Endodermal cell (in vitro differentiated cells): ENCODE results near the gene KLF16. TPM values are rescaled to one million over a fixed set of nuclear protein-coding genes. Genes with fewer than 3 reads are reported as not detected.

Source experiments
- DNase-seq: peaks from one replicate; pipeline ENCODE4 v3.0.0-alpha.2; 2017
- H3K27ac ChIP-seq: 2 replicates; pipeline ENCODE4 v1.5.1; 2013; ENCODE audit warnings: mild to moderate bottlenecking, low read depth, low read length, moderate library complexity
- H3K27me3 ChIP-seq: 2 replicates; pipeline ENCODE4 v1.6.1; 2013; ENCODE audit warnings: mild to moderate bottlenecking, low read length, moderate library complexity; ENCODE audit not compliant: insufficient read depth, control insufficient read depth, poor library complexity, severe bottlenecking
- H3K36me3 ChIP-seq: 2 replicates; pipeline ENCODE4 v1.7.0; 2013; ENCODE audit warnings: mild to moderate bottlenecking, low read length, moderate library complexity; ENCODE audit not compliant: control insufficient read depth, insufficient read depth
- H3K4me1 ChIP-seq: one replicate; pipeline ENCODE4 v1.7.0; 2013; ENCODE audit warnings: low read length; ENCODE audit not compliant: control insufficient read depth, insufficient read depth
- H3K4me3 ChIP-seq: 2 replicates; pipeline ENCODE4 v1.5.1; 2013; ENCODE audit warnings: mild to moderate bottlenecking, low read length, moderate library complexity
- H3K9ac ChIP-seq: 2 replicates; pipeline ENCODE4 v1.6.1; 2013; ENCODE audit warnings: mild to moderate bottlenecking, low read length, moderate library complexity; ENCODE audit not compliant: poor library complexity, severe bottlenecking; ENCODE audit errors: extremely low read depth
- H3K9me3 ChIP-seq: 2 replicates; pipeline ENCODE4 v1.6.1; 2013; ENCODE audit warnings: mild to moderate bottlenecking, low read length, moderate library complexity; ENCODE audit not compliant: control insufficient read depth
- H3K27ac Mint-ChIP-seq: 2 replicates; pipeline ENCODE4 v1.8.0; 2020; ENCODE audit warnings: mixed read lengths
- H3K27me3 Mint-ChIP-seq: 2 replicates; pipeline ENCODE4 v1.8.0; 2021; ENCODE audit warnings: mild to moderate bottlenecking, mixed read lengths; ENCODE audit not compliant: insufficient read depth
- H3K36me3 Mint-ChIP-seq: 2 replicates; pipeline ENCODE4 v1.8.0; 2020; ENCODE audit warnings: low read depth, mixed read lengths
- H3K4me1 Mint-ChIP-seq: 2 replicates; pipeline ENCODE4 v1.8.0; 2020; ENCODE audit warnings: mixed read lengths
- H3K4me3 Mint-ChIP-seq: 2 replicates; pipeline ENCODE4 v1.8.0; 2020; ENCODE audit warnings: mild to moderate bottlenecking, moderate library complexity, mixed read lengths
- H3K9me3 Mint-ChIP-seq: 2 replicates; pipeline ENCODE4 v1.8.0; 2020; ENCODE audit warnings: mild to moderate bottlenecking, mixed read lengths
- CTCF ChIP-seq: fragments of 200-600 bp; sonication (generic); conservative IDR thresholded peaks from 2 replicates; pipeline ENCODE4 v1.5.0; 2021; ENCODE audit warnings: antibody characterized with exemption, mild to moderate bottlenecking
- WGBS, 2 experiments: methylation state at CpG; one replicate each; pipeline versions ENCODE4 v1.1.5 to v1.1.7; 2013; ENCODE audit warnings: missing lambda C conversion rate in 2 of 2, mixed read lengths in 1 of 2; ENCODE audit not compliant: insufficient coverage in 1 of 2, insufficient read length in 1 of 2; 5-methylcytosine and 5-hydroxymethylcytosine counted together
- total RNA-seq, 2 donors: library from RNA; stranded (reverse); fragmentation: NEBNext Ultra II Directional in 1 of 2; extraction: Animal tissue kit (Norgen Biotek cat#: 25700) in 1 of 2; gene quantifications; 2 replicates in 1 of 2; 3 replicates in 1 of 2; pipeline ENCODE4 v1.2.1, GENCODE V29; 2021

KLF16 gene
- total RNA-seq, 2 donors from 2014 or later = 39.0 to 42.9 TPM

DNA sequence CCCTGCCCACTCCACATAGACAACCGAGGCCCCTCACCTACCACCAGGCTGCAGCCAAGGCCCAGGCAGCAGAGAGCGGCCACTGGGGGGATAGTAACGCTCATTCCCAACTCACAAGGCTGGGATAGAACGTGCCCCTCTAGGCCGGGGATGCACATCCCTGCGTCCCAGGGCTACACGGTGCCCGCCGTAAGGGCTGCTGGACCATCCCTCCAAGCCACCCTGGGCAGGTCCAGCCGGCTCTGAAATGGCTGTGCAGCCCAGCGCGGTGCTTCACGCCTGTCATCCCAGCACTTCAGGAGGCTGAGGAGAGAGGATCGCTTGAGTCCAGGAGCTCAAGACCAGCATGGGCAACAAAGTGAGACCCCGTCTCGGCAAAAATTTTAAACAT is 18.3 kb downstream of the KLF16 start:
- WGBS, 2 experiments = 92 to 97% methylated on average over 14 to 16 of the region's 16 CpGs
- no peak for DNase-seq
- Mint-ChIP-seq H3K9me3 (no peaks in the 10 kb centered on the region), H3K27ac (no peak overlapping the region), H3K36me3 (peaks cover 1% of the 10 kb centered on the region), H3K4me3 (no peak overlapping the region), H3K27me3 (no peaks in the 10 kb centered on the region), H3K4me1 (peaks cover 10% of the 10 kb centered on the region)
- TF ChIP-seq CTCF = no peak
- Histone ChIP-seq H3K4me3 (no peak overlapping the region), H3K27me3 (no peaks in the 10 kb centered on the region), H3K27ac (no peak overlapping the region), H3K9ac (no peak overlapping the region), H3K4me1 (peaks cover 3% of the 10 kb centered on the region), H3K9me3 (no peaks in the 10 kb centered on the region), H3K36me3 (peaks cover 3% of the 10 kb centered on the region)

DNA sequence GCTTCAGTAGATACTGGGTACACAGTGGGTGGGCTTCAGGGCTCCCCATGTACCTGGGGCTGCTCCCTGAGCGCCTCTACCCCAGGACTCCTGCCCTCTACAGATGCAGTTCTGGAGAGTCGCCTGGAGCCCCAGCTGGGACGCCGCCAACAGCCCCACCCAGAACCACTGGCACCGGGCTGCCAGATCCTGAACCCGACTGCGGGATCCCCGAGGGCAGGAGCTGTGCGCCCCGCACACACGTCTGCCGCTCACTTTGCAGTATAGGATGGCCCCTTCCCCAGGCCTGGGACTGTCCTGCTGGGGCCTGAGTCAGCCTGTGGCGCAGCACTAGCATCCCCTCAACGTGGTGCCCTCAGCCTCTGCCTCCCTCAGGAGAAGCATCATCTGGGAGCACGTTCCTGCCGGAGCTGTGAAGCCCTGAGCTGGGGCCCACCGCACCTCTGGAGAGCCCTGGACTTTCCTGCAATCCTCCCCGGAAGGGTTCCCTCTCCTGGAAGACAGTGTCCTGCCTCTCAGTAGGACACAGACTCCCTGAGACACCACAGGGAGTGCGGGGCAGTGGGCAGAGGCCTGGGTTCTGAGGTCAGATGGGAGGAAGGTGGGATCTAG is 18.8 kb downstream of the KLF16 start:
- Mint-ChIP-seq H3K9me3 (no peaks in the 10 kb centered on the region), H3K4me1 (peaks cover 10% of the 10 kb centered on the region), H3K36me3 (peaks cover 1% of the 10 kb centered on the region), H3K27me3 (no peaks in the 10 kb centered on the region), H3K4me3 (no peak overlapping the region), H3K27ac (no peak overlapping the region)
- no peak overlapping the region for H3K4me3 ChIP-seq
- TF ChIP-seq CTCF = no peak
- H3K27ac ChIP-seq = no peak overlapping the region
- WGBS, 2 experiments = 95 to 96% methylated on average over 13 to 18 of the region's 19 CpGs
- H3K4me1 ChIP-seq = peaks cover 3% of the 10 kb centered on the region
- H3K27me3 ChIP-seq = no peaks in the 10 kb centered on the region
- no peak overlapping the region for H3K9ac ChIP-seq
- peaks cover 8% of the 10 kb centered on the region for H3K36me3 ChIP-seq
- no peaks in the 10 kb centered on the region for H3K9me3 ChIP-seq
- DNase-seq = no peak

DNA sequence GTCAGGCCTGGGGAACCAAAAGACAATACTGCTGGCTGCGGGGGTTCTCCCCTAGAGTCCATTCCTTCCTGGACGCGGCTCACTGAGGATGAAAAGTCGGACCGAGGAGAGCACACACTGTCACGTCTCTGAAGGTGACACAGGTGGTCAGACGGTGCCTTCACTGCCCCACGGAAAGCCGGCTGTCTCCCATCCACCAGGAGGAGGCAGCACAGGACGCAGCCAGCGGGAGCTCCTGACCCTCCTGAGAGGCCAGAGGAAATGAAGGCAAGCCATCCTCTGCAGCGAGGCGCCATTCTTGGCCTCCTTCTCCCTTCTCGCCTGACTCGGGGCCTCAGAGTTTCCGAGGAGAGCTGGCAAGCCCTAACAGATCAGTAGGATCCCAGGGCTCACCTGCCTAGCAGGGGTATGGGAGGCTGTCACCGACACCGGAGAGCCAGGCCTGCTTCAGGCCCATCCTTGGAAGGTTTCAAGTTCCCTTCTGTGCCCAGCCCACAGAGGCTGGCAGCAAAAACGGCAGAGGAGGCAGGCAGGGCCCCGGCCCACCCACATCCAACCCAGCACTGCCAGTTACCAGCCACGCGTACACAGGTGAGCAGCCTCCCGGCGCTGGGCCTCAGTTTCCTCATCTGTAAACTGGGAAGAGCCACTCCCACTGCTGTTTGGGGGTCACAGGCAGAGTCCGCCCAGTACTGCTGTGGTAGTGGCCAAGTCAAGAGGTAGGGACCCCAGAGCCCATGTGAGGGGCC is 19.6 kb downstream of the KLF16 start:
- no peaks in the 10 kb centered on the region for H3K9me3 Mint-ChIP-seq
- WGBS, 2 experiments = 91% methylated on average over 18 to 25 of the region's 25 CpGs
- TF ChIP-seq CTCF = peak; percentile 65
- H3K36me3 ChIP-seq = peaks cover 11% of the 10 kb centered on the region
- H3K4me3 ChIP-seq = no peak overlapping the region
- H3K27ac Mint-ChIP-seq = peak overlapping the region; percentile 48
- no peaks in the 10 kb centered on the region for H3K9me3 ChIP-seq
- no peak overlapping the region for H3K9ac ChIP-seq
- H3K27me3 Mint-ChIP-seq = no peaks in the 10 kb centered on the region
- H3K36me3 Mint-ChIP-seq = peaks cover 1% of the 10 kb centered on the region
- no peak overlapping the region for H3K27ac ChIP-seq
- H3K27me3 ChIP-seq = no peaks in the 10 kb centered on the region
- peaks cover 9% of the 10 kb centered on the region for H3K4me1 Mint-ChIP-seq
- H3K4me1 ChIP-seq = peaks cover 3% of the 10 kb centered on the region
- H3K4me3 Mint-ChIP-seq = no peak overlapping the region
- peak; percentile 84 for DNase-seq
